DND-41 (cell line): ENCODE results near the gene HOXA4.

Experiments used
- ATAC-seq: fragments of 200-7000 bp; cut with Tn5 transposase; 3 replicates; pipeline ENCODE4 v1.9.1; 2021; ENCODE audit warnings: low read depth; ENCODE audit not compliant: insufficient read depth
- DNase-seq: peaks from one replicate; pipeline ENCODE4 v3.0.0-alpha.2; 2020
- H2AFZ ChIP-seq: 2 replicates; pipeline ENCODE4 v1.6.0; 2012; ENCODE audit warnings: low read depth, low read length
- H3K27ac ChIP-seq: 2 replicates; pipeline ENCODE4 v1.5.1; 2012; ENCODE audit warnings: low read length, inconsistent platforms
- H3K27me3 ChIP-seq: fragments of 200-600 bp; sonication (generic); 2 replicates; pipeline ENCODE4 v1.6.0; 2012; ENCODE audit warnings: low read length, mild to moderate bottlenecking, inconsistent platforms; ENCODE audit not compliant: insufficient read depth, poor library complexity
- H3K36me3 ChIP-seq: 2 replicates; pipeline ENCODE4 v1.5.1; 2012; ENCODE audit warnings: low read length, inconsistent platforms; ENCODE audit not compliant: insufficient read depth
- H3K4me1 ChIP-seq: 2 replicates; pipeline ENCODE4 v1.5.1; 2012; ENCODE audit warnings: mild to moderate bottlenecking, low read length; ENCODE audit not compliant: insufficient read depth
- H3K4me2 ChIP-seq: 2 replicates; pipeline ENCODE4 v1.6.0; 2012; ENCODE audit warnings: mild to moderate bottlenecking, moderate library complexity, low read length, inconsistent platforms; ENCODE audit not compliant: insufficient read depth
- H3K4me3 ChIP-seq, 2 experiments: fragments of 200-600 bp in 1 of 2; shearing (Covaris generic) in 1 of 2; 2 replicates each; pipeline ENCODE4 v1.5.1; 2012 to 2016; ENCODE audit warnings: inconsistent platforms in 2 of 2, low read length in 2 of 2, mild to moderate bottlenecking in 2 of 2, low read depth in 1 of 2, moderate library complexity in 1 of 2
- H3K79me2 ChIP-seq: 2 replicates; pipeline ENCODE4 v1.6.0; 2012; ENCODE audit warnings: low read length, inconsistent platforms; ENCODE audit not compliant: insufficient read depth
- H3K9ac ChIP-seq: 2 replicates; pipeline ENCODE4 v1.6.0; 2012; ENCODE audit warnings: low read depth, mild to moderate bottlenecking, inconsistent platforms, low read length, moderate library complexity
- H3K9me3 ChIP-seq: 2 replicates; pipeline ENCODE4 v1.5.1; 2012; ENCODE audit warnings: low read length, moderate library complexity, mild to moderate bottlenecking, inconsistent platforms; ENCODE audit not compliant: insufficient read depth, severe bottlenecking
- H4K20me1 ChIP-seq: 2 replicates; pipeline ENCODE4 v1.6.0; 2012; ENCODE audit warnings: low read length; ENCODE audit not compliant: insufficient read depth
- EZH2 ChIP-seq: IDR thresholded peaks from 3 replicates; pipeline ENCODE4 v1.6.1; 2012; ENCODE audit warnings: borderline replicate concordance, low read depth, mild to moderate bottlenecking, moderate library complexity, low read length, inconsistent platforms; ENCODE audit not compliant: severe bottlenecking
- TF ChIP-seq, protein P1 (sequence below): IDR thresholded peaks from 2 replicates; pipeline ENCODE4 v1.5.1; 2012; ENCODE audit warnings: borderline replicate concordance, low read length, moderate library complexity, mild to moderate bottlenecking; ENCODE audit not compliant: poor library complexity, severe bottlenecking; ENCODE audit errors: extremely low read depth

Gene HOXA4

DNA sequence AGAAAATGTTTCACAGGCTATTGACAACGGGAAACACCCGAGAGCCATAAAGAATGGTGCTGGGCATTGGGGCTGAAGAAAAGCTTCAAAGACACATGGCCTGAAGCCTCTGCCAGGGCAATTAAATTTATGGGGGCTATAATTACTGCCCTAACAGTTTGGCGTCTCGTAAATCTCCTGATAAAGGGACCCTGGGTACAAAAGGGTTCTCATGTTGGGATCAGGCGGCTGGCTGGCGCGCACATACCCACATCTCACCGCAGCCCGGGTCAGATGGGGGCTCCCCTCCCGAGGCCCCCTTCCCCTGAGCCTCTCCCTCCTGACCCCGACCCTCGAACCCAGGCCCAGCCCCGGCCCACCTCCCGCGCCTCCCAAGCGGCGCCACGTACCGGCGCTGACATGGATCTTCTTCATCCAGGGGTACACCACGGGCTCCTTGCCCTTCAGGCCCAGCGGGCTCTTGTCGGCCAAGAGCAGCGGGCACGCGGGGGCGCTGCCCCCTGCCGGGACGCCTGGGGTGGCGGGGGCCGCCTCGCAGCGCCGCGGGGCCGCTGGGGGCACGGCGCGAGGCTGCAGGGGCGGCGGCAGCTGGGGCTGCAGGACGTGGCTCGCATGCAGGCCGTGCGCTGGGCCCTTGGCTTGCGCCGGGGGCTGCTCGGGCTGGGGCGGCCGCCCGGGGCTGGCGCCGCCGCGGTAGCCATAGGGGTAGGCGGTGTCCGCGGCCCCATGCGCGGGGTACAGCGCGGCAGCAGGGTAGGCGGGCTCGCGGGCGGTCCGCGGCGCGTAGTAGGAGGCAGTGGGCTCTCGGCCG is 623 bp downstream of the HOXA4 start:
- Histone ChIP-seq H3K27ac (no peak overlapping the region), H3K27me3 (no peaks in the 10 kb centered on the region), H4K20me1 (no peaks in the 10 kb centered on the region), H3K9me3 (no peaks in the 10 kb centered on the region), H3K9ac (no peak overlapping the region), H3K4me3 (no peak overlapping the region), H3K79me2 (no peaks in the 10 kb centered on the region), H3K4me1 (no peaks in the 10 kb centered on the region), H3K4me2 (no peak overlapping the region), H3K36me3 (no peaks in the 10 kb centered on the region), H2AFZ (no peak overlapping the region)
- ATAC-seq: no peak
- no peak for TF ChIP-seq EZH2
- TF ChIP-seq, protein P1, sequence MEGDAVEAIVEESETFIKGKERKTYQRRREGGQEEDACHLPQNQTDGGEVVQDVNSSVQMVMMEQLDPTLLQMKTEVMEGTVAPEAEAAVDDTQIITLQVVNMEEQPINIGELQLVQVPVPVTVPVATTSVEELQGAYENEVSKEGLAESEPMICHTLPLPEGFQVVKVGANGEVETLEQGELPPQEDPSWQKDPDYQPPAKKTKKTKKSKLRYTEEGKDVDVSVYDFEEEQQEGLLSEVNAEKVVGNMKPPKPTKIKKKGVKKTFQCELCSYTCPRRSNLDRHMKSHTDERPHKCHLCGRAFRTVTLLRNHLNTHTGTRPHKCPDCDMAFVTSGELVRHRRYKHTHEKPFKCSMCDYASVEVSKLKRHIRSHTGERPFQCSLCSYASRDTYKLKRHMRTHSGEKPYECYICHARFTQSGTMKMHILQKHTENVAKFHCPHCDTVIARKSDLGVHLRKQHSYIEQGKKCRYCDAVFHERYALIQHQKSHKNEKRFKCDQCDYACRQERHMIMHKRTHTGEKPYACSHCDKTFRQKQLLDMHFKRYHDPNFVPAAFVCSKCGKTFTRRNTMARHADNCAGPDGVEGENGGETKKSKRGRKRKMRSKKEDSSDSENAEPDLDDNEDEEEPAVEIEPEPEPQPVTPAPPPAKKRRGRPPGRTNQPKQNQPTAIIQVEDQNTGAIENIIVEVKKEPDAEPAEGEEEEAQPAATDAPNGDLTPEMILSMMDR: no peak
- DNase-seq: no peak

DNA sequence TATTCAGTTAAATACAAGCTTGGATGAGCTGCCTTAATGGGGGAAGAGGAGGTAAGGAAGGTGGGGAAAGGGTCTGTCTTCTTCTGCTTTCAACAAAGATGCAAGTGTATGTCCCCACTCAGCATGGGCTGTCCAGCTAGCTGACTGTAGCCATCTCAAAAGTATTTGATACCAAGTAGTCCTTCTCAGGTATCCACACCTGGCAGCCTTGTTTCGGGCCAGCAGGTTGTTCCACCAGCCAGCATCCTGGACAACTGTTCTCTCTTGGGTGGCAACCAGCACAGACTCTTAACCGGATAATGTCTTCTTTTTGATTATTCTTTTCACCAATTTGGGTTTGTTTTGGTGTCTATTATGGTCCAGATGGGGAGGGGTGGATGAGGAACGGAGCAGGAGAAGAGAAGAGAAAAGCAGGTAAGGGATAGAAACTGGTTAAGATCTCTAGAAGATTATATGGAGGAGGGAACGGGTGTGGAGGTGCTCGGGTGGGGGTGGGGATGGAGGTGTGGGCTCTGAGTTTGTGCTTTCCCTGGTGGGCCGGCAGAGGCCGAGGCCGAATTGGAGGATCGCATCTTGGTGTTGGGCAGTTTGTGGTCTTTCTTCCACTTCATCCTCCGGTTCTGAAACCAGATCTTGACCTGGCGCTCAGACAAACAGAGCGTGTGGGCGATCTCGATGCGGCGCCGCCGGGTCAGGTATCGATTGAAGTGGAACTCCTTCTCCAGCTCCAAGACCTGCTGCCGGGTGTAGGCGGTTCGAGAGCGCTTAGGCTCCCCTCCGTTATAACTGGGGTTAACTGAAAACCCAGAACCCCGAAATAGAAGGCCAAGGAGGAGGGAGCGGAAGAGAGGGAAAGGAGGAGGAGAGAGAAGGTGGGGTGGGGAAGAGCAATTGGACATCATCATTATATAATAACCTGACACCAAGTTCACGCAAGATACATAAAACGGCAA is 1.5 kb downstream of the HOXA4 start:
- H3K36me3 ChIP-seq: no peaks in the 10 kb centered on the region
- H3K4me3 ChIP-seq: no peak overlapping the region
- DNase-seq: no peak
- H3K4me1 ChIP-seq: no peaks in the 10 kb centered on the region
- TF ChIP-seq, protein P1: no peak
- no peak for TF ChIP-seq EZH2
- no peaks in the 10 kb centered on the region for H3K9me3 ChIP-seq
- H3K27ac ChIP-seq: no peak overlapping the region
- no peak for ATAC-seq
- no peak overlapping the region for H2AFZ ChIP-seq
- no peak overlapping the region for H3K9ac ChIP-seq
- no peaks in the 10 kb centered on the region for H3K79me2 ChIP-seq
- H3K4me2 ChIP-seq: no peak overlapping the region
- no peaks in the 10 kb centered on the region for H4K20me1 ChIP-seq
- no peaks in the 10 kb centered on the region for H3K27me3 ChIP-seq

DNA sequence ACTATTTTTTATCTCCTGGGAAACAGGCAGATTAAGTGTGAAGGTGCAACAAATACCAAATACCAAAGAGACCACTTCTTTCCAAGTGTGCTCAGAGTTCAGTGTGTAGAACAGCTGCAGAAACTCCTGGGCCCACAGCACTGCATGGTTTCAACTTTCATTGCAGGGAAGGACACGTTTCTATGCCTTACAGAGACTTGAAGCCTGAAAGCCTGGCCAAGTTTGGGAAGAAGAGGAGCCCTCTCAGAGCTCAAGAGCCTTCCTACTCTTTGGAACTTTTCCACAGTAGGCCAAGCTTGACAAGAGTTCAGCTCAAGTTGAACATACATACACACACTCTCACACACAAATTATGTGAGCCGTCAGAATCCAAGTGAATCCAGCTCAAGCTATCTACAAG is 2.5 kb downstream of the HOXA4 start:
- H2AFZ ChIP-seq: no peak overlapping the region
- DNase-seq (no peak), ATAC-seq (no peak)
- no peaks in the 10 kb centered on the region for H4K20me1 ChIP-seq
- no peaks in the 10 kb centered on the region for H3K4me1 ChIP-seq
- H3K27me3 ChIP-seq: no peaks in the 10 kb centered on the region
- no peaks in the 10 kb centered on the region for H3K9me3 ChIP-seq
- no peak overlapping the region for H3K27ac ChIP-seq
- no peaks in the 10 kb centered on the region for H3K79me2 ChIP-seq
- no peak for TF ChIP-seq EZH2
- TF ChIP-seq, protein P1: no peak
- H3K36me3 ChIP-seq: no peaks in the 10 kb centered on the region
- no peak overlapping the region for H3K4me3 ChIP-seq
- no peak overlapping the region for H3K9ac ChIP-seq
- no peak overlapping the region for H3K4me2 ChIP-seq
